Stimulated activated CD8-positive, alpha-beta memory T cell treated with anti-CD3 and anti-CD28 coated beads, Interleukin-4, amount 100 ng/mL, for 48 hours (primary cell): ENCODE data around the gene PAX5.

Experiments
- DNase-seq: peaks from one replicate; pipeline ENCODE4 v3.0.0-alpha.2; 2020

PAX5 gene

DNA sequence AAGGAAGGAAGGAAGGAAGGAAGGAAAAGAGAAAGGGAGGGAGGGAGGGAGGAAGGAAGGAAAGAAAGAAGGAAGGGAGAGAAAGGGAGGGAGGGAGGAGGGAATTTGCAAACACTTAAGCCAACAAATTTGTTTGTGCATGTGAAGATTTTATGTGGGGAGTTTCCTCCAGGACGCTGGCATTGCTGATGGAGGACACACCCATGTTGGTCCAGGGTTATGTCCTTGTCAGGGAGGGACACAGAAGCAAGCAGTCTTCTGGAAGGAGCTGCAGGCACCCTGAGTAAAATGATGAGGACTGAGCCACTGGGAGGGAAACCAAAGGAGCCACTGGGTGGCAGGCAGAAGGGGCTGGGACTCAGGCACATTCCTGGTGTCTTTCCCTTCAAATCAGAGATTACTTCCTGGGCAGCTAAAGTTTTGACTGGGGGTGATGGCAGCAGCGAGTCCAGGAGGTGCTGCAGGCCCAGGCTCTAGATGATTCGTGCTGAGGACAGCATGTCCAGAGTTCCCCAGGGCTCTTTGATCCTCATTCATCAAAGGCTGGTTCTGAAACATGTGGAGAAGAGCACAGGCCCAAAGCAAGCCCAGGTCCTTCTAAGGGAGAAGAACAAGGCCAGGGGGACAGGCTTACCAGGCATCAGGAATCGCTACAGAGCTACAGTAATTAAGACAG is 109.2 kb downstream of the PAX5 start:
- DNase-seq, result no peak

DNA sequence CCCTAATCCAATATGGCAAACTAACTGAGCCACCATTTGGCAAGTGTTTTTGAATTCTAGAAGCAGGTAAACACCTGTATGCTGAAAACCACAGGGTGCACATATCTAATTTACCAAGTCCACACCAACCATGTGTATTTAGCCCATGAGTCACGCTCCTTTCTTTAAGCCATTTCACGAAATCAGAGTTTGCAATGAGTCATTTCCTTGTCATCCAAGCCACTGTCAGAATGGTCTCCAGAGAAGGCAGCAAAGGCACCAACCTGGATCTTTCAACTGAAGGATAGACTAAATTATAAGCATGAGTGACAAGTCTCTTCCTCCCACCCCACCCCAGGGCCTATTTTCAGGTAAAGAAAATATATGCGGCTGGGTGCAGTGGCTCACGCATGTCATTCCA is 110.0 kb downstream of the PAX5 start:
- DNase-seq, result peak; percentile 40

DNA sequence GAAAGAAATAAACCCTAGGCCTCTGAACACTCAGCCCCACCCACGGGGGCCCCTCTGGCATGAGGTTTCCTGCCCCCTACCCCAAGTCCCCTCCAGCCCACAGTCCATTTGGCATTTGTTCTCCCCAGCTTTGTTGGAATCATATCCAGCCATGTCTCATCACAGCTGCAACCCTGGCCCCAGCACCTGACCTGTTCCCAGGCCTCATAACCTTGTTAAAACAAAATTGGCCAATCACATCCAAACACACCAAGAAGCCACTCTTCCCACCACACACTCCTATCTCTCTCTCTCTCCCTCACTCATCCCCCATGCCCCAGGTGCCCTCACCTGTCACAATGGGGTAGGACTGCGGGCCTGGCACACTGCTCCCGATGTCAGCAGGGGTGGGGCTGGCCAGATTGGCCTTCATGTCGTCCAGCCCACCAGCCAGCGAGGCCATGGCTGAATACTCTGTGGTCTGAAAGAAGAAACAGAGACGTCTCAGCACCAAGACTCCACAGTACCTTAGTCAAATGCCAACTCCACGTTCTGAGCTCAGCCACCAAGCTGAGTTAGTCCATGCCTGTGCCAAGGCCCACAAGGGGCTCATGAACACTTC is 110.9 kb downstream of the PAX5 start:
- DNase-seq, result no peak

DNA sequence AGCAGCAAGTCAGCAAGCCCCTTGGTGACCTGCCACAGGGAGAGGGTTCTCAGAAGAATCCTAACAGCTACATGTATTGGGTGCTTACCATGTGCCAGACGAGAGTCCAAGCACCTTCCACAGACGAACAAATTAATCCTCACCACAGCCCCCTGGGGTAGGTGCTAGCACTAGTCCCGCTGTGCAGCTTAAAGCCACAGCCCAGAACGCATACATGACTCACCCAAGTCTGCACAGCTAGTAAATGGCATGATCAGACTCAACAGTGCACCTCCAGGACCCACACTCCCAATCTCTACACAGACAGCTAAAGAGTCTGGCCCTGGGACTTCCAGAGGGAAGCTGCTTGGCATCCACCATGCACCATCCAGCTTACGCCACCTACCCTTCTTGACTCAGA is 111.5 kb downstream of the PAX5 start:
- DNase-seq, result no peak

DNA sequence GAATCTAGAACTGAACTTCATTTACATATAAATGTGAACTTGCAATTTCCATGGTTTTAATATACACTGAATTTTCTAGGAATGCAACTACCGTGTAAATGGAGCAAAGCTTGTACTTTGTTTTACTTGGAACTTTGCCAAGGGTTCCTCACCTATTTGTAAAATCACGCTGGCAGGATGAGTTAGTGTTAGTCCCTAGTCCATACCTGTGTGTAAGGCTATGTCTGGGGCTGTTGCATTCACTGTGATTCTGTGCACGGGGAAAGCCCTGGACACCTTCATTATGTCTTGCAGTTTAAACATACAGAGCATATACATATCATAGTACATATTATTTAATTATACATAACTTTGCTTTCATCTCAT is 119.9 kb downstream of the PAX5 start:
- DNase-seq, result no peak

DNA sequence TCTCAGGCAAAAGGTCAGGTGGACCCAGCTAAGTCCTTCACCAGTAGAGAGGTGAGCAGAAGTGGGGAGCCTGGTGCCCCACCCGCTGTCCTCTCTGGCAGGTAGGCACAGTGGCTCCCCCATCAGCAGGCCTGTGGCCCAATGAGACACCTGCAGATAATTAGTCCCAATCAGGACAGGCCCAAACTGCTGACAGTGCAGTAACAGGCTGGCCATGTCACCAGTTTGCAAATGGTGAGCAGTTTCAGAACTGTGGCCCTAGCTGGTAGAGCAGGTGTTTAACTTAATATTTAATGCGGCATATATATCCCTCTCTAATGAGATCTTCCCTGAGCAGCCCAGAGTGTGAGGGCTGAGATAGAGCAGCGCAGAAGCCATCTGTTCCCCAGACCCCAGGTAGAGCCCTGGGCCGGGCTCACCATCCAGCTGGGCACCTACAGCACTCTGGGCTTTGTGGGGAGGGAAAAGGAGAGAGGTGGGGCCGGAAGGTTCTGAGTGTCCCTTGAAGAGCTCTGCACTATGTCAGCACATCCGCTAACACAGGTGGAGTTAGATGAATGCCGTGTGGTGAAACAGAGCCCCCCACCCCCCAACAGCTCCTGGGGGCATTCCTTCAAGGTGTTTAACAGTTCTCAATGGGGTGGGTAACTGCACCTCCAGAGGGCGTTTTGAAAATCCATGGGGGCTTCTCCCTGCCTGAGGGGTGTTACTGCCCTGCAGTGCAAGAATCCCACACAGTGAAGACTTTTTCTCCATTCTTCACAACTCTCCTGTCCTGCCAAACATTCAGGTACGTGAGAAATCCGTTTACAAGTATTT is 120.5 kb downstream of the PAX5 start:
- DNase-seq, result no peak

DNA sequence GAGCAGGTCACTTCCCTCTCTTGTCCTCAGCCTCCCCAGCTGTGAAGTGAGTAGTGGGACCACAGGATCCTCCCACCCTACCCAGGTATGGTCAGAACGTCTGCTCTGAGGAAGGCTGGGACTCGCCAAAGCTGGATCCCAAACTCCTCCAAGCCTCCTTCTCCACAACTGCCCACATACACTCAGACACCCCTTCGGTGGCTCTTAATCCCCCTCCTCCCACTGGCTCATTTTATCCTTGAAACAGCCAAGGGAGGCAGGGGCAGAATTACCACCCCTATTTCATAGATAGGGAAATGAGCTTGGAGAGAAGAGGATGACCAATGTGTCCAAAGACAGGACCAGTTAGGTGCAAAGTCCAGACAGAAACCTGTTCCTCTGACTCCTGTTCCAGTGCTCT is 121.4 kb downstream of the PAX5 start:
- no peak for DNase-seq

DNA sequence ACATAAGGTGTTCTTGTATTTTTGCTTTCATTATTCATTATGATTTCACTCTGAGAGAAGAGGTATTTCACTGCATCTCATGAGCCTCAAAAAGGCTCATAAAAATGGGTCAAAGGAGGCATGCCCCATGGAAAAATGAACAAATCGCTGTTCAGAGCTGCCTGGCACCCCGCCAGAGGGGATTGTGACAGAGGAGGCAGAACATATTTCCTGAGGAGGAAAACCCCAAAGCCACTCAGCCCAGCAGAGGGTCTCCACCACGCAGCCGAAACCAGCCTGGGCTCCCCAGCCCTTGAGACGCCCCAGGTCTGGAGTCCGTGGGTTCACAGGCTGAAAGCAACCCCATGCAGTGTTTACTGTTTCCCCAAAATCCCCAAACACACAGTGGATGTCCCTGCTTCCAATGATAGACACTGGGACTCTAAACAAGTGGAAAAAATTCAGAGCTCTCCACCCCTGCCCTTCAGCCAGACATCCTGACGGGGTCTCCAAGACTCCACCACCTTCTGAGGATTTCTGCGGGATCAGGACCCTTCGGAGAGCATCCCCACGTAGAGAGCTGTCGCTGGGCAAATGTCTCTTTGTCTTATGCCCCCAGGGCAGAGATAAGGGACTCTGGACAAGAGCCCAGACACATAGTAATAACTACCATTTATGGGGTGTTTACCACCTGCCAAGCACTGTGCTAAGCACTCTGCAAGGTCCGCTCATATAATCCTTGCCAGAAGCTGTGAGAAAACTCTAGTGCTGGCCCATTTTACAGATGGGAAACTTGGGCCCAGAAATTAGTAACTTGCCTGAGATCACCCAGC is 122.3 kb downstream of the PAX5 start:
- no peak for DNase-seq

DNA sequence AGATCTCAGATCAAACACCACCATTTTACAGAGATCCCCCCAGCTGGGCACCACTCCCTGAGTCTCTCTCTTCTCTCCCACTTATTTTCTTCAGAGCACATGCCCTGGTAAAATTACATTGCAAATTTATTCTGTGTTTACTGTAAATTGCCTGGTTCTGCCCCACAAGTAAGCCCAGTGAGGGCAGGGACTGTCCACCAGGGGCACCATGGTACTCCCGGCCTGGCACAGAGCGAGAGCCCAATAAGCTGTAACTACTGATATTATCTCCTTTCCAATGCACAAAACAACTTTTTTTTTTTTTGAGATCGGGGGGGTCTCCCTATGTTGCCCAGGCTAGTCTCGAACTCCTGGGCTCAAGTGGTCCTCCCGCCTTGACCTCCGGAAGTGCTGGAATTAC is 123.0 kb downstream of the PAX5 start:
- DNase-seq, result no peak

DNA sequence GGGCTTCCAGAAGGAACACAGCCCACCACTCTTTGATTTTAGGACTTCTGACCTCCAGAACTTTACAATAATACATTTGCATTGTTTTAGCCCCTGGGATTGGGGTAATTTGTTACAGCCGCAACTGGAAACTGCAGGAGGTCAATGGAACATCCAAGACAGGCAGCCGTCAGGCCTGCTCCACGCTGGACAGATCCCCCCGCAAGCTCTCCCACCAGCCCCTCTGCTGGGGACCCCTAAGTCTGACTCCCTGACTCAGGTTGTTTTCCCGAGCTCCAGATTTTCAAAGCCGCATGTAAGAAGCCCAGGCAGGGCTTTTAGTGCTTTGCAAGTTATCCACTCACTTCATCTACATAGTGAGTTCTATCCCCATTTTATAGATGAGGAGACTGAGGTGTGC is 127.6 kb downstream of the PAX5 start:
- DNase-seq, result no peak

DNA sequence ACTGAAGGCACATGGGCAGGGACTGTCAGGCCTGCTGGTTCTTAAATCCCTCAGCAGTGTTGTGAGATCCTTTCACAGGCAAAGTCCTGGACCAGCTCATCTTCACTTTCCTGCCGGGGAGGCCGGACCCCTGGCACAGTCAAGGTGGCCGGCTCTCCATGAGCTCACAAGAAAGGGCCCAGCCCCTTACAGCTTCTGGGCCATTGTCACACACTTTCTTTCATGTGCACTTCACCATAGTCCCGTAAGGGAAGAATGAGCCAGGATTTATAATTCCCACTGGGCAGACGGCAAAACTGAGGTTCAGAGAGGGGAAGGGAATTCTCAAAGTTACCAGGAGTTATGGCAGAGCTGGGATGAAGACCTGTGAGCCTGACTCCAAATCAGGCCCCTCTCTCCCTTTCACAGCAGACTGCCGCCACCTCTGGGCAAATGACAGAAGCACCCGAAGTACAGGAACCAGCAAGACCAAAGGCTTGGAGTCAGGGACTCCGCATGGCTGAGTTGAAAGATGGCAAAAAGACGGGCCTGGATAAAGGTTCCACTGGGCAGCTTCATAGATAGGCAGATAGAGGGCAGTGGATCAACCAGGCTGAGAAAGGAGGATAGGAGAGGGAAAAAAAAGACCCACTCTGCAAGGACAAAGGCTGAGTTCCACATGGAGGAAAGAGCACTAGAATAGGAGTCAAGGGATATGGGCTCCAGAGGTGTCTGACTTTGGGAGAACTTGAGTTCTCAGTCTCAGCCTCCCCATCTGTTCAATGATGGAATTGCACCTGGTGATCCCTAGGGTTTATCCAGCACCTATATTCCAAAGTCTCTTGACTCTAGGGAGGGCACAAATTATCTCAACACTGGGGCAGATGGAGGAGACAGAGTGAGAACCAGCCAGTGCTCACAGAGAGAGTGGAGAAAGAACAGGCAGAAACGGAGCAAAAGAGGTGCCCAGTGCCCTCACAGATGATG is 128.7 kb downstream of the PAX5 start:
- no peak for DNase-seq

DNA sequence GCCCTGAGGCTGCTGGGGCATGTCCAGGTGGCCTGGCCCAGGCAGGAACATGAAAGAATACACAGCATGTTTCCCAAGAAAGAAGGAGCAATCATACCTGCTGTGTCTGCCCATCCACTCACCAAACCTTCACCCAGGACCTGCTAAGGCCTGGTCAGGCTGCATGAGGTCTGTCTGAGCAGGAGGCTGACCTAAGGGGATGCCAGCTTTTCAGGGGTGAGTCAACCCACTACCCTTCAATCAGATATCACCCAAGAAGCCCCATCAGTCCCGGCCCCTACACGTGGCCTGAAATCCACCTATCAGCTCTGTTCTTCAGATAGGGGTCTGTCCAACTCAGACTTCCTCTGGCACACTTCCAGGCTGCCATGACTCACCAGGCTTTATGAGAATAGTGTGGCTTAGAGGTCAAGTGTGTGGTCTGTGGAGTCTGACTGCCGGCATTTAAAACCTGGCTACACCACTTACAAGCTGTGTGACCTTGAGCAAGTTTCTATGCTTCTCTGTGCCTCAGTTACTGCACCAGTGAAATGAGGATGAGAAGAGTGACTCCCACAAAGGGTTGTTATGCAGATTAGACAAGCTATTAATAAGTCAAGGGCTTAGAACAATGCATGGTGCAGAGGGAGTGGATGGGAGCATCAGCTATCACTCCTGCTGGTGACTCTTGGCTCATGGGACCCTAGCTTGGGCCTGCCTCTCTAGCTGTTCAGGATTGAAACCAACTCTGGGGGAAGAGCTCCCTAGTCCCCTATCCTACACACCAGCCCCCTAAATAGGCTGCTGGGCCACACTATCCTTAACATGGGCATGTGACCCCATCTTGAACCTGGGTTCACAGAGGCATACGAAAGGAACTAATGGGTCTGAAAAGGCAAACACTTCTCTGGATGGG is 130.3 kb downstream of the PAX5 start:
- peak; percentile 86 for DNase-seq

DNA sequence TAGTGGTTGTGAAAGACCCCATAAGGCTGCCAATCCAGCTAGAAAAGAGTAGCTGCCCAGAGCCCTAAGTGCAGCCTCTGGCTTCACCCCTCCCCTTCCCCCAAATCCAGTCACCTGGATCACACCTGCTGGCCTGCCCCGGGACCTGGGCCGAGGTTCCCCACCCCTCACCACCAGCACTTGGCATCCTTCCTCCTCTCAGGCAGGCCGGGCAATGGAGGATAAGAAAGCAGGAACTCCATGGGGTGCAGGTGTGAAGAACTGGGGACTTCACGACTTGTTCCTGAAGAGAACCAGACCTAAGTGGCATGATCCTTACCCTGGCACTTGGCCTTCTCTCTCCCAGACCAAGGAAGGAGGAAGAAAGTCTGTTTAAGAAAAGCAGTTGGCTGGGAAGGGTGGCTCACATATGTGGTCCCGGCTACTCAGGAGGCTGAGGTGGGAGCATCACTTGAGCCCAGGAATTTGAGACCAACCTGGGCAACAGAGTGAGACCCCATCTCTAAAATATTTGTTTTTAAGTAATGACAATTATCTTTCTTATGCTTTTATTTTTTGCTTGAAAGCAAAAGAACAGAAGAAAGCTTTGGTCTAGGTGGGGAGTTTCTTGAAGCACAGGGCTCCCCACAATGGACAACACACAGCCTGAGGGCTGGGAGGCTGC is 131.1 kb downstream of the PAX5 start:
- DNase-seq, result no peak

DNA sequence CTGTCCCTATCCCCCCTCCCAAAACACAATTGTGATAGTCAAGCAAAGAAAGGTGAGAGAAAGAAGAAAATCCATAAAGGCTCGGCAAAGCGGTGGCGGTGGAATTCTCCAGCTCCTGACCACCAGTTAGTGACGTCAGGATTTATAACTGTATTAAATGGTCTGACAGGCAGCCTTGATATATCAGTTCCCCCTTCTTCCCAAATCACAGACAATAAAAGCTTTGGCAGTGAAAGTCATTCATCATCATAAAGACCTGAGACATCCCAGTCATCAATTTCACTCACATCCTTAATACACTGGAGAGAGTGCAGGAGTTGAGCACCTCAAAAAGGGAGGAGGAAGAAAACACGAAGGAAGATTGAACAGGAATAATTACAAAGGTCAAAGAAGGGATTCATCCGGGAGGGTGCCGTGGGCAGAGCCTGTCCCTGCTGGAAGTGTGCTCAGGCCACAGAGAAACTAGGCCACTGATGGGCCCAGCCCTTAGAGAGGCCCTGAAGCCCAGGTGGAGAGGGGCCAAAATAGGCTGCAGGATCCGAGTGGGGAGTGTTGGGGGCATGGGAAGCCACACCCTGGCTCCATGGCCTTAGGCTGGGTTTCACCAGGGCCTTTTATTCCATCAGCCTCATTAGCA is 131.9 kb downstream of the PAX5 start:
- DNase-seq, result no peak

DNA sequence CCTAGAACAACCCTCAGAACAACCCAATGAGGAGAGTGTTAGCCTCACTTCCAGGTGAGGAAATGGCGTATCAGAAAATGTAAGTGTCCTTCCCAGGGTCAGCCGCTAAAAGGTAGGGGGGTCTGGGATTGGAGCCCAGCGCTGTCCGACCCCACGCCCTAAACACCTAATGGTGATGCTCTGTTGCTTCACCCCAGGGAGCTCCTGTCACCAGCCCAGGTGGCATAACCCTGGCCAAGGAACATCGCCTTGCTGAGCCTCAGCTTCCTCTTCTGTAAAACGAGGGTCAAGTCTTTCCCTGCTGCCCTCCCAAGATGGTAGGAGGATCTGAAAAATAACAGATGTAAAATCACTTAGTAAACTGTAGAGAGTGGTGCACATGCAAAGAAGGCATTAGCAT is 132.5 kb downstream of the PAX5 start:
- DNase-seq, result no peak

DNA sequence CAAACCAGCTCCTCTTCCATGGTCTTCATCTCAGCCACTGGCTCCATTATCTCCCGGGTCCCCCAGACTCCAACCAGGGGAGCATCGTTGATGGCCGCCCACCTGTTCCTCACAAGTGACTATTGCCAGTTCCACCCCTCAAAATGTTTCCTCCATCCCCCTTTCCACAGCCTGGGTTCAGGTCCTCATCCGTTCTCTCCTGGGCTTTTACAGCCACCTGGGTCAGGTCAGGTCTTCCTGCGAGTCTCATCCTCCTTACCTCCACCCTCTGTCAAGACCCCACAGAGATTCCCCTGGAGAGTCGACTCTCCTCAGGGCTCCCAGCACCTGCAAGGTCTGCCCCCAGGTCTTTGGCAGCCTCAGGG is 133.2 kb downstream of the PAX5 start:
- no peak for DNase-seq

DNA sequence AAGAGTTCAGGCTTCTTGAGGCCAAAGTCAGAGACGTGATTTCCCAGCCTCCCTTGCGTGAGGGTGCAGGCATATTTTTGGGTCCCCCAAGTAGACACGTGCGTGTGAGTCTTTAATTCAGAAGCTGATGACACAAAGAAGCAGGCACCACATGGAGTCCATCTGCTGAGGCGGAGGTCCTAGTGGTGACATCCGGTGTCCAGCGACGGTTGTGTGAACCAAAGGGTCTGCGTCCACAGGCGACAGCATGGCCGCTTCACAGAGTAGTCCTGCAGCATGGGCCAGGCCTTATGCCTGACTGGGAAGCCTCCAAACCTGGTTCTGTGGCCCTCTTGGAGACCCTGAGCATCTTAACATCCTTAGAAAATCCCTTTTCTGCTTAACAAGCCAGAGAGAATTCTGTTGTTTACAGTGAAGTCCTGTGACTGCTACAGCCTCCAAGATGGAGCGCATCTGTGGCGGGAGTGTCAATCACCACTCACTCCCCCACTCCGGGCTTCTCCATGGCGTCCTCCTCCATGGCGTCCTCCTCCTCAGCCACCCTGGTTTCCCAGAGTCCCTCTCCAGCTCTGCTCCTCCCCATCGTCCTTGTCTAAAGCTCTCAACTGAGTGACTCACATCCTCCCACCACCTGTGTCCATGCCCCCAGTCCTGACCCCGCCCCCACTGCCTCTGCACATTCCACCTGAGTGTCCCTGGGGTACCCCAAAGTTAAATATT is 133.8 kb downstream of the PAX5 start:
- no peak for DNase-seq

DNA sequence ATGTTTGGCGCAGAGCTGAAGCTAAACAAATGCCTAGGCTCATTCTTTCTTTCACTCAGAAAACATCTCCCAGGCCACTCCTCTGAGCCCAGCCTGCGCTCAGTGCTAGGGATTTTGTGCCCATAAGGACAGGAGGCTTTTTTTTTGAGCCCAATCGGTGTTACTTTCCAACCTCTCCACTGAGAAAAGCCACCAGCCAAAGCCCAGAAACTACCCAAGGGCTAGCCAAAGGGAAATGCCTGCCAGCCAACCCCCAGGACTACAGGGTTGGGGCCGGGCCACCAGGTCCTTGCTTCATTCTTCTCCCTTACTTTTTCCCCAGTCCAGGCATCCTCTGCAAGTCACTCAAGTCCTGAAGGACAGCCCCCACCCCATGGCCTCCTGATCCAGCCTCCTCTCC is 134.7 kb downstream of the PAX5 start:
- DNase-seq, result no peak

DNA sequence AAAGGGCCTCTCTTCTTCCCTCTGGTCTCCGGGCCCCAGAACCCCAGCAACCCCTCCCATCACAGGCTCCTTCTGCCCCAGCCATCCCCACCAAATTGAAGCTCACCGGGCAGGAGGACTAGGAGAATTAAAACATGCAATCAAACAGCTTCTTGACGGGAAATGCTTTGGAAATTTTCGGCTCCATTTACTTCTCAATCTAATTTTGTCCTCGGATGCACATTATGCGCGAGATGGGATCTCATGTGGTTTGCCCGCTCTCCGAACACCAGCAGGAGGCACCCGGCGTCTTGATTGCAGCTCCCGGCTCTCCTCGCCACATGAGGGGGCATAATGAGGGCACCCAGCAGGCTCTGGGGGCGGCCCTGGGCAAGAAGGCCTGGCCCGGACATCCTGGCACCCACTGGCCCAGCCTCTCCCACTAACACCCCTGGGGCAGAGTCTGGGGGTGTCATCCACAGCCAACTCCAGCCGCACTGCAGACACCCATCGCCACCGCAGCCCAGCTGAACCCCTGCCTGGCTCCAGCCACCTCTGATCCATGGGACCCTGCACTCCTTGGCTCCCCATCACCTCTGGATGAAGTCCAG is 135.5 kb downstream of the PAX5 start:
- DNase-seq, result no peak
